GM20000 (cell line): Measurements from ENCODE around the gene CEP135.
"Not testable (repeated sequence)": the region's sequence is repeated elsewhere in the genome, so short reads cannot be mapped to it uniquely, and the experiment has no call there.

ENCODE experiments used
- DNase-seq: peaks from one replicate; pipeline ENCODE4 v3.0.0; 2012; ENCODE audit warnings: low spot score
- CTCF ChIP-seq: IDR thresholded peaks from 2 replicates; pipeline ENCODE4 v1.5.1; 2012; ENCODE audit warnings: mild to moderate bottlenecking, control low read depth; ENCODE audit errors: extremely low read depth, missing control alignments

CEP135 gene

GRCh38 chr4:55928846-55929245 lies 19.9 kb upstream of the CEP135 start:
- no peak for DNase-seq
- TF ChIP-seq CTCF = no peak

GRCh38 chr4:55931043-55931442 lies 17.7 kb upstream of the CEP135 start:
- no peak for DNase-seq

GRCh38 chr4:55931833-55932232 lies 16.9 kb upstream of the CEP135 start:
- no peak for DNase-seq
- no peak for TF ChIP-seq CTCF

More at GRCh38 chr4:55931043-55931442, 17.7 kb upstream of the CEP135 start:
- TF ChIP-seq CTCF = no peak

- no peak for TF ChIP-seq CTCF
- no peak for DNase-seq
Measured at GRCh38 chr4:55932511-55932910, 16.2 kb upstream of the CEP135 start.

- no peak for TF ChIP-seq CTCF
Measured at GRCh38 chr4:55933611-55934010, 15.1 kb upstream of the CEP135 start.

GRCh38 chr4:55935907-55936306 lies 12.8 kb upstream of the CEP135 start:
- DNase-seq = not testable (repeated sequence)

More at GRCh38 chr4:55933611-55934010, 15.1 kb upstream of the CEP135 start:
- no peak for DNase-seq

- TF ChIP-seq CTCF = no peak
- DNase-seq = no peak
Measured at GRCh38 chr4:55938481-55938880, 10.3 kb upstream of the CEP135 start.

GRCh38 chr4:55939421-55939820 lies 9.3 kb upstream of the CEP135 start:
- TF ChIP-seq CTCF = no peak
- DNase-seq = no peak
